NCI-H1417 (cell line): ENCODE measurements around the gene TPRG1.

Experiments
- DNase-seq, 3 experiments: peaks; one replicate each; lab custom pipeline; 2025; lab: John Stamatoyannopoulos, UW

Gene TPRG1

DNA sequence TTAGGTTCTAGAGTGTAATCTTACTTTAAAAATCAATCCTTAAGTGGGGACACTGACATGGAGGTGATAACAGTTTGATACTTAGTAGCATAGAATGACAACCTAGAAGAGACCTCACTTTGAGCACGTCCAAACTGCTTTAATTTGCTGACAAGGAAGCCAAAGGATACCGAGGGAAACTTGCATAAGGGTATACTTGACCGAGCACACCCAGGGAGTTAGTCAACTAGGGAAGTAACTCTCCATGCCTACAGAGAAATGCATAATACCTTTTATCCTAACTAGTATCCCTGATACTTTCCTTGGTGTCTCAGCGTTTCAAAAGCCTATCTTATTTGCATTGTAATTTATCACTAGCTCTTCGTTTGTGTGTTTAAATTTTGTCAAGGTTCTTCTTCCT lies 5.5 kb upstream of the TPRG1 start:
- DNase-seq, result no peak

DNA sequence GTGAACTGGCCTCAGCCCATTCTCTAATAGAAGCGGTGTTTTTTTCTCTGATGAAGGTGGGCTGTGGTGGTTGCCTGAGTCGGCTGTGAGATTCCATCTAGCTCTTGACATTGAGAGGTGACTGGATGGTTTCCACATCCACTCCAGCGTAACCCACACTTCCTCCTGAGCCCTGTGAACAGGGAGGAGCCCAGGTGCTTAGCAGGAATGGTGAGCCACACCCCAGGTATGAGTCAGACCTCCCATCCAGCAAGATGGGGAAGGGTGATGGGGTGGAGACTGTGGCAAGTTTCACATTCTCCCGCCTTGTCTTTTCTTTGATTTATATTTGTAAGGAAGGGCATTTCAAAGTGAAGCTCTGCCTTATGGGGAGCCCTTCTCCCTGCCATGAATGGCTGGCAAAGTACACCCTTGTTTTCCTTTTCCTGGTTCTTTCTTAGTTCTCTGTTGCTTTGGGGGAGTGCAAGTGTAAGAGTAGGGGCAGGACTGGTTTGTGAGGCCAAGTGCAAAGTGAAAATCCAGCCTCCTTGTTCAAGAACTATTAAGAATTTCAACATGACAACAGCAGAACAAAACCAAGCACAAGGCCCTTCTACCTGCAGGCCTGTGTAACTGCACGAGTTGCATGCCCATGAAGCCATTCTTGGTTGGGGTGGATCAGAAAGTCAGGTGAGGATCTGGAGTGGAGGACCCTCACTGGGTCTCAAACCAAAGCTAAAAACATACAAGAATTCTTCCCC lies 4.6 kb upstream of the TPRG1 start:
- peak in 1 of 3 experiments; percentile 23 for DNase-seq

GRCh38 chr3:189168711-189169110 lies 3.1 kb upstream of the TPRG1 start:
- DNase-seq, result no peak

GRCh38 chr3:189169728-189170127 lies 2.0 kb upstream of the TPRG1 start:
- no peak for DNase-seq

GRCh38 chr3:189170559-189170958 lies 1.2 kb upstream of the TPRG1 start:
- DNase-seq, result no peak

DNA sequence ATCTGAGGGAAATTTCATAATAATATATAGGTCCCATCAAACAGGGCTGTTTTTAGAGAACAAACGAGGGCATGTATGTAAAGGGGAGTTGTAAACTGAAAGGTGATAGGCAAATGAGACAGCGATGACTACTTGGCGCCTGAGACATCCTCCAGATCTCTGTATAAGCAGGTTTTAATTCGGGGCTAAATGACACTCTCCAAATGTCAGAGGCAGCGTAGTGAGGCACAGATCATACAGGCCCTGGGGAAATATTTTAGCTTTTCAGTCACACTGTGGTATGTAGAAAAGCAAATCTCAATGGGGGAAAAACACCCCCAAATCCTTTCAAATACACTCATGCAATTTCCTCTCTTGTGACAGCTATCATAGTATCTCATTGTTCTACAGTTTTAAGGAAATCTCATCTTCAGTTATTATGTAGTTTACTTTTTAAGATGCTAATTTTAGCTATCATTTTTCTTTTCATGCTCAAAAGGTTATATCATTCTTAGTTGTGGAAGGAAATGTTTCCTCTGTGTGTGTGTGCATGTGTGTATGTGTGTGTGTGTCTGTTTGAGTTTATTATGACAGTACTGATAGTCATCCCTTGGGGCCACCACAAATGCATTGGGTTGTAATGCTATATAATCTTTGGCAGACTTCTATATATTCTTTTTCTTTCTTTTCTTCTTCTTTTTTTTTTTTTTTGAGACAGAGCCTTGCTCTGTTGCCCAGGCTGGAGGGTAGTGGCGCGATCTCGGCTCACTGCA lies 1.1 kb downstream of the TPRG1 start:
- no peak for DNase-seq

DNA sequence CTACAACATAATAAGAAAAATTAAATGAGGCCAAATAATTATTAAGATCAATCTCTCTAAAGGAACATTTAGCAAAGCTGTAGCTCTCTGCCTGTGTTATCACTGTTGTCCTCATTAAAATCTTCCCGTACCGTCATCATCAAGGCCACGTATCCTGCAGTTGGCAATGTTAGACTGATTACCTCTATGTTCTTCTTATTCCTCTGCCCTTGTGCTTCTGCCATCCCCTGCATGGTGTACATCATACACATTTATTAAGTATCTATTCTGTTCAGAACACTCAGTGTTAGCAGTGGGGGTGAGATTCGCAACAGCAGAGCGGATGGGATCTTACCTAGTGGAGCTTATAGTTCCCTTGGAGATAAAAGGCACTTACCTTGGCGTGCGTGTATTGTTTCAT lies 12.8 kb downstream of the TPRG1 start:
- no peak for DNase-seq

DNA sequence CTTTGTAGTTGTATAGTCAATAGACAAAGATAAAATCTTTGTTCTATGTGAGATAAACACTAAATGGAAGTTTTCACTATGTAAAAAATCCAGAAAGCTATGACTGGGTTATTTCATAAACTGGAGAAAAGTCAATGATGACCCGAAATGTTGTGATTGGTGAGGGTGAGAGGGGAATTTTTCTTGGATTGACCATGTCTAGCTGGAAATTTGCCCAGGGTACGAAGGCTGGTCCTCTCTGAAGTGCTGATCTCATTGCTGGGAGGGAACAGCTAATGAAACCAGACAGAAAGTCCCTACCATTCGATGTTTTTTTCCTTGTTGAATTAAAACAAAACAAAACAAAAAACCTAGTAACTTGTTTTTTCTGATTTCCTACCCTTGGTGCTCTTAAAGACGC lies 14.3 kb downstream of the TPRG1 start:
- DNase-seq, result no peak

GRCh38 chr3:189188466-189188865 lies 16.7 kb downstream of the TPRG1 start:
- DNase-seq, result no peak

DNA sequence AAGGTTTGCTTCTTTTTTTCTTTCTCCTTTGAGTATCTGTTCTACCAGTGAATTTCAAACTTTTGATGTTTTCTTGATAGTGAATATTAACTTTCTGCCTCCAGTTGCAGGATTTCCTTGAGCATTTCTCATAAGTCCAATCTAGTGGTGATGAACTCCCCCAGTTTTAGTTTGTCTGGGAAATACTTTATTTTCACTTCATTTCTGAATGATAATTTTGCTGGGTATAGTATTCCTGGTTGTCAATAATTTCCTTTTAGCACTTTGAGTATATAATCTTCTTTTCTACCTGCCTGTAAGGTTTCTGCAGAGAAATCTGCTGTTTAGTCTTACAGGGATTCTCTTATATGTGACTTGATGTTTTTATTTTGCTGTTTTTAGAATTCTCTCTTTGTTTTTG lies 21.0 kb downstream of the TPRG1 start:
- DNase-seq, result no peak

DNA sequence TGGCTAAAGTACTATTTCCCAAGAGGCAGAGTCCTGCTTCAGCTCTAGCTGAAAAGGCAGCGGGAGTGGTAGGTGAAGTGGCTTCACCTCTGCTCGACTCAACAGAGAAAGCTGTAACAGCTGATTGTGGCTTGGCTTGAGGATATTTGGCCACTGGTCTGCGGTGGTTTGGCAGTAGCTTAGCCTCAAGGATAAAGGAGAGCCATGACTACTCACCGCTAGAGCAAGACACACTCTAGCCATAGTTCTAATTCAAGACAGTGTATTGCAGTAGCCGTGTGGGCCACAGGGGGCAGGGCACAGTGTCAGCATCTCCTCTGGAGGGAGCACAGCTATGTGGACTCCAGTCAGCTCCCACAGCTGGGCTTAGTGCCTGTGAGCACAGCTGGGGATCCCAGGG lies 23.5 kb downstream of the TPRG1 start:
- no peak for DNase-seq

GRCh38 chr3:189202106-189202505 lies 30.3 kb downstream of the TPRG1 start:
- no peak for DNase-seq

DNA sequence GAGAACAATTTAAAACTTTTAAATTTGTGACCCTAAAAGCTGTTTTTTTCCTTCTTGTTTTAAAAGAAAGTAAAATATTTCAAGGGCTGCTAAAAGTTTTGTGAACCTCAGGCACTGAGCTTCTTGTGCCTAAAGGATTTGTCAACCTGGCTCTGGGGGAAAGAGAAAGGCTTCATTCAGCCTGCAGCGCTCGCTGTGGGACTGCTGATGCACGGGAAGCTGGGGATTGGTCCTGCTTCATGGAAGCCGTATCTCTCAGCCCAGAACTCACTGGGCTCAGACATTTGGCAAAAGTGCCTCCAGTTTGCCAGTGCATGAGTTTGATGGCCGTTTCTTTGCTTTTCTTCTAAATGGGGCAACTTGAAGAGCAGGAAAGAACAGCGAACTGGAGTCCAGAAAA lies 30.8 kb downstream of the TPRG1 start:
- DNase-seq, result no peak

GRCh38 chr3:189204167-189204866 lies 32.5 kb downstream of the TPRG1 start:
- peak in 1 of 3 experiments; percentile 45 for DNase-seq

DNA sequence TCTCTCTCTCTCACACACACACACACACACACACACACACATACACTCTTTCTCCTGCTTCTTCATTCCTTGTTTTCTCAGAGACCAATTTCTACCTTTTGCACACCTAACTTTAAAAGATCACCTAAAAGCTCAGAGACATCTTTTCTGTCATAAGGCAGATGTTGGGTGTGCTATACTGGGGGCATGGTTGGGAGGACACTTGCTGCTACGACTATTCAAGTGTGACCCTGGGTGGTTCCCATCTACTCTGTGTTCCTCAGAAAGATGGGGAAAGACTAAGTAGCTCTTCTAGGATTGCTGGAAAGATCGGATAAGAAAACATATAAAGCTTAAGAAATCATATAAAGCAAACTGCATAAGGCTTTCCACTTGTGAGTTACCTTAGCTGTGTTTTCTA lies 33.2 kb downstream of the TPRG1 start:
- DNase-seq, result no peak

DNA sequence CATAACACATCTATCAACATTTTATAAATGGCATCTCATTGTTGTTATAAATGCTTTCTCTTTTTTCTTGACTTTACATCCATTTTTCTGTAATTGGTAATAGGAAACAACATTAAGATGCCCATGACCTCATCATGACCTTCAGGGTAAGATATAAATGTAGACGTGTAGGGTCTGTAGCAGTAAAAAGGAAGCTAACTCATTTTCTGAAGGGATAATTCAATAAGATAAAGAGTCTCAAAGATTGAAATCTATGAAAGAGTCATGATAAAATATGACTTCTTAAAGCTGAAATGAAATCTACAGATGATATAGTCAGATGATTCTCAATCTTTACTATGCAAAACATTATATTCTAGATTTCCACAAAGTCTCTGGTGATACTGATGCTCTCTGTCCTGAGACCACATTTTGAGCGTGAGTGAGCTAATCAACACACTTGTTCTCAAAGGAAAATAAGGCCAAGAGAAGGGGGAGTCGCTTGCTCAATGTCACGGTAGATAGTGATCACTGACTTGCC lies 38.5 kb downstream of the TPRG1 start:
- DNase-seq, result no peak

DNA sequence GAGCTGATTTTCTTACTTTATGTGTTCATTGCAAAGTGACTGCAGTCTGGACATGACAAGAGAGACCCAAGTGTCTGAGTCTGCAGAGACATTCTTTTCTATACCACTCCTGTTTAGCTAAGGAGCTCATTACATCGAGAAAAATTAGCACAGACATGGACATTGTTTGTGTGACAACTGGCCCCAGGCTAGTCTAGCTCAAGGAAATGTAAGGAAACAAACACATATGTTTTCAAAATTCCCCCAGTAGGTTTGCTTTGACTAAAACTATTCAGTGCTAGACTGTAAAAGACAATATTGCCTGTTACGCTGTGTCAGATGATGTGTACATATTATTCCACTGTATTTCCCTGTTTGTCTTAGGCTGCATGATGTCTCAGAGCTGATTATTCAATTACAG lies 40.9 kb downstream of the TPRG1 start:
- peak in 1 of 3 experiments; percentile 57 for DNase-seq

DNA sequence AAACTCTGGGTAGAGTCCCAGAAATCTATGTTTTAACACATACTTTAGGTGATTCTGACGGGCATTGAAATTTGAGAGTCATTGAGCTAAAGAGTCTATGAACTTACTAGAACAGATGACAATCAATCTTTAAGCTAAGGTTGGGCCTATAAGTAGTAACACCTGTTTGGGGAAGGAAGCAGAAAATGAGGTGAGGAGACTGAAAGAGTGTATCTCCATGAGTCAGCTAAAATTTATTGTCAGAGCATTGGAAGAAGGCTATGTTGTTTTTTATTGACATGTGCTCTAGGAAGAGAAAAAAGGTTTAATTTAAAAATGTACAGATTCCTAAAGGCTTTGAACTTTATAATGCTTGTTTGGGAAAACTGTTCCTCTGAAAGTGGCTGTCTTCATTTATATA lies 42.9 kb downstream of the TPRG1 start:
- no peak for DNase-seq

- DNase-seq, result peak in 2 of 3 experiments; percentile 13 to 75
These were observed 51.3 kb downstream of the TPRG1 start for GRCh38 chr3:189222927-189223636.

- DNase-seq, result peak in 1 of 3 experiments; percentile 33
These were observed 53.7 kb downstream of the TPRG1 start for GRCh38 chr3:189225431-189225830.

- DNase-seq, result no peak
These were observed 55.5 kb downstream of the TPRG1 start for GRCh38 chr3:189227249-189227648.

GRCh38 chr3:189229196-189229828 lies 57.5 kb downstream of the TPRG1 start:
- DNase-seq, result no peak
